ENCODE results near the gene RNF225.
"Not testable (repeated sequence)": the region's sequence is repeated elsewhere in the genome, so short reads cannot be mapped to it uniquely, and the experiment has no call there.

Gene RNF225

DNA sequence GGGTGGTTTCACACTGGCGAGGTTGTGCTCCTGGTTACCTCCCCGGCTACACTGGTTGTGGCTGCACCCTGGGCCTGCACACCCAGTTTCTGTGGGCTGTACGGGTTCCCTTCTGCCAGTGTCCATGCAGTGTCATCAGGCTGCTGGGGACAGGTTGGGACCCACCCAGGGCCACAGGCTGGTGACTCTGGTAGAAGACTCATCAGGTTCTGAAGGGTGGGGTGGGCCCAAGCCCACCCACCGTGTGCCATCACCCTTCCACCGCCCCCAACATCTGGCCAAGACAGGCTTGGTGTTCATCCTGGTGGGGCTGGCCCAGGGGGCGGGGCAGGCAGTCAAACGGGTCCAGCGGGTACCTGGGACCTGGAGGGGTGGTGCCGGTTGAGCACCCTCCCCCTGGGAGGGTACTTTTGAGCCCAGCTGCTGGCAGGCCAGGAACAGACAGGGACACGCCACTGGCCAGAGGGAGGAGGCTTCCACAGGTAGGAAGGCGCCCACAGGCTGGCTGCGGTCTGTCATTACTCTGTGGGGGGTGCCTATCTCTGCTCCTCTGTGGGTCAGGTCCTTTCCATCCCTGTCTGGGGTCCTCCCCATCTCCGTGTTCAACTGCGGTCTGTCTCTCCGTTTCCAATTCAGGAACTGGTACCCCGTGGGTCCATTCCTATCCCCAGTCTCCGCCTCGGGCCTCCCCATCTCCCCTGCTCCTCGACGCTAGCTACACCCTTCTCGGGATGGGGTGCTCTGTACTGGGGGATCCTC lies at the start of gene RNF225:
TSS of gene RNF225 (plus strand) at position 437 of the 759 bp plus-strand sequence. CDS start 434 bp downstream, outside the sequence.
- DNase-seq = peak; percentile 30

DNA sequence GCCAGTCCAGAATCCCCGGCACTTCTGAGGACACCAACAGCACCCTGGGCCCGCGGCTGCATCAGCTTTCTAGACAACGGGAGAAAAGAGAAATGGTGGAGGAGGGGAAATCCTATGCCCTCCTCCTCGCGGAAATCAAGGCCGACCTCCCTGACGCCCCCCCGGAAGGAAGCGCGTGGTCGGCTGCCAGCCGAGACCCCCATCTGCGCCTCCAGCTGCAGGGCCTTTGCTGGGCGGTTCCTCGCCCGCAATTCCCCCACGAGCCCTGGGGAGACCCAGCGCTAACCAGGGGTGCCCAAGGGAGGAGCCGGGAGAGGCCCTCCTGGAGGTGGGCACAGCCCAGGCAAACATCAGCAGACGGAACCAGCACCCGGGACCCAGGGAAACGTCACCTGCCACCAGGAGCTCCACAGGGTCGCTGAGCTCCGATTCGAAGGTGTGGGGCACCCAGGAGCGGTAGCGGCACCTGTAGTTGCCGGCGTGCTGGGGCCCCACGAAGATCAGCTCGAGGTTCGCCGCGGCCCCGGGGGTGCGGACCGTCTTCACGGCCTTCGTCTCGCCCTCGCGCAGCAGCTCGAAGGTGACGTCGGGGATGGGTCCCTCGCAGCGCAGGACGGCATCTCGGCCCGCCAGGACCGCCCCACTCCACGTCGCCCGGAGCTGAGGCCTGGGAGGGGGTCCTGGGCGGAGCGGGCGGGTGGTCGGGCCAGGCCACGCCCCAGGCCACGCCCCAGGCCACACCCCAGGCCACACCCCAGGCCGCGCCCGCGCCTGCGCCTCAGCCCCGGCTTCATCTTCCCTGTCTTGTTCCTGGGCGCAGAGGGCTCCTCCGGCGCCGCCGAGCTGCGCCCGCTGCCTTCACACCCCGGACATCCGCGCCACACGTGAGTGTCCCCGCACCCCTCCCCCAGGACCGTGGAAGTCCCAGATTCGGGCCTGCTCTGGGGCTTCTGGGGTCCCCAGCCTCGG lies 48.2 kb upstream of the RNF225 start:
- peak; percentile 75 for DNase-seq

DNA sequence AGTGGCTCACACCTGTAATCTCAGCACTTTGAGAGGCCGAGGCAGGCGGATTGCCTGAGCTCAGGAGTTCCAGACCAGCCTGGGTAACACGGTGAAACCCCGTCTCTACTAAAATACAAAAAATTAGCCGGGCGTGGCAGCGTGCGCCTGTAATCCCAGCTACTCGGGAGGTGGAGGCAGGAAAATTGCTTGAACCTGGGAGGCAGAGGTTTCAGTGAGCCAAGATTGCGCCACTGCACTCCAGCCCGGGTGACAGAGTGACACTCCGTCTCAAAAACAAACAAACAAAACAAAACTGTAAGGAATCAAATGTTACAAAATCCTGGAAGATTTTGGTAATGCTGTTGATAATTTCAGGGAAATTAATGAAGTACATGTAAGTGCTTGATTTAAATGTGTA lies 47.4 kb upstream of the RNF225 start:
- DNase-seq = not testable (repeated sequence)

DNA sequence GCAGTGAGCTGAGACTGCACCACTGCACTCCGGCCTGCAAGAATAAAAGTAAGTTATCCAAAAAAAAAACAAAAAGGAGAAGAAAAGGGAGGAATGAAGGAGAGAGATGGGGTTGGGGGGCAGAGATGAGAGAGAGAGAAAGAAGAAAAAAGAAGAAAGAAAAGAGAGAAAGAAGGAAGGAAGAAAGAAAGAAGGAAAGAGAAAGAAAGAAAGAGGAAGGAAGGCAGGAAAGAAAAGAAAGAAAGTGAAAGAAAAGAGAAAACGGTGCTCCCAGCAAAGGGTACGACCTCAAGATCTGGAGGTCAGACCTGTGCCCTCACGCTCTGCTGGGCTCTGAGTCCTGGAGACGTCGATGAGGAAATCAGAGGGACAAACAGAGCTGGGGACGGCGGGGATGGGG lies 45.9 kb upstream of the RNF225 start:
- DNase-seq = no peak

DNA sequence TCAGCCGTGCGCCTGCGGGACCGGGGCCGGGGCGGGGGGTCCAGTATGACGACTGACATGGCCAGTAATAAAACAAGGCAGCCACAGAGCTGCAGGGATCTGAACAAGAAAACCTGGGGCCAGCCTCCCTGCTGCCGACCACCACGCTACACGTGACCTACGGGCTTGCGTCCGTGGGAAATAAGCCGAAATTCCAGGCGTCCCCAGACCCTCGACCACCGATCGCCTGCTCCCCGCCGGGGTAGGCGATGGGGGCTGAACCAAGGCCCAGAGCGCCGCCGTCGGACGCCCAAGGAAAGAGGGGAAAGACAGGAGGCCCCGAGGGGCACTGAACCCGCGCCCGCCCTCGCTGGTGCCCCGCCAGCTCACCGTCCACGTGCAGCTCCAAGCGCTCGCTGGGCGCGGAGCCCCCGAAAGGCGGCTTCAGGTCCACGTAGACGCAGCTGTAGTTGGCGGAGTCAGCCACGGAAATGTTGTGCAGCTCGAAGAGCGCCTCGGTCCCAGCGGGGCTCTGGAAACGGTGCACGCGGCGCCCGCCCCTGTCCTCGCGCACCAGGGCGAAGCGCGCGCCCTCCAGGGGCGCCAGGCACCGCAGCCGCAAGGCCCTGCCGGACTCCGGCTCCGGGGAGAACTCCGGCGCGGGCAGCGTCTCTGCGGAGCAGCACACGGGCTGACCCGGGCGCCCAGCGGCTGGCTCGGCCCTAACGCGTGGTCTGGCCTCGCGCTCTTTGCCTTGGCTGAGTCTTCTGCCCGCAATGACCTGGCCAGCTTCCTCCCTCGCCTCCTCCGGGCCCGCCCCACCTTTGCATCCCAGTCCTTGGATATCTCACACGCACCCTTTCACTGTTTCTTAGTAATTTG lies 45.2 kb upstream of the RNF225 start:
- no peak for DNase-seq

DNA sequence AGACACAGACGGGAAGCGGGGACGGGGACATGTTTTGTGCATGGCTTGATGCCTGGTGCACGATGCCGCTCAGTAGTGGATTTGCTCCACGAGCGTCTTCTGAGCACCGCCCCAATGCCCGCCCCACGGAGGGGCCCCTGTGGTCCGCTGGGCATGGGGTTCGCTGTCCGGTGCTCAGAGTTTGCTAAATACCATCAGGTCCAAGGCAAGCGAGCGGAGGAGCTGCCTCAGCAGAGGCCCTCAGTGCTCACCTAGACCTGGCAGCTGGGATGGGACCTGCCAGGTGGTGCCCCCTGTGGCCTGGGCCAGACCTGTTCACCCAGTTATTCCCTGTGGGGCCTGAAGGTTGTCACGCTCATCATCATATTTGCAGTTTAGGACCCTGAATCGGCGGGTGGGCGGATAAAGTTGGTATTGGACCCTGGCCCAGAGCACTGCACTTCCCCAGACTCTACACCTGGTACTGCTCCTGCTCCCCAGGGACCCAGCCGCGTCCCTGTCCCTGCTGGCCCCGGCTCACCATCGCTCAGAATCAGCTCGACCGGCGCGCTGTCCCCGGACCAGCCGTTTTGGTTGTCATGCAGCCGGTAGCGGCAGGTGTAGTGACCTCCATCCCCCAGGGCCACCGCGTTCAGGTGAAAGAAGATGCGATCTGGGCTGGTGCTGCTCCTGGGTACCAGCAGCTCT lies 44.4 kb upstream of the RNF225 start:
- DNase-seq = no peak

DNA sequence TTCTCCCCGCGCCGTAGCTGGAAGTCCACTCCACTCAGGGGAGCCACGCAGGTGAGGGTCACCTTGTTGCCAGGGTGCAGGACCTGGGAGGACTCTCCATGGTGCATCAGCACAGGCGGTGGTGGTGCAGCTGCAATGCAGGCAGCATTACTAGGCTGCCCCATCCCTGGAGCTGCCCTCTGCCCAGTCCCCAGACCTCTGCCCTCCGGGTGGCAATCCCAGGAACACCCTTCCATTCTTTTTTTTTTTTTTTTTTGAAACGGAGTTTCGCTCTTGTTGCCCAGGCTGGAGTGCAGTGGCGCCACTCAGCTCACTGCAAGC lies 43.9 kb upstream of the RNF225 start:
- no peak for DNase-seq

DNA sequence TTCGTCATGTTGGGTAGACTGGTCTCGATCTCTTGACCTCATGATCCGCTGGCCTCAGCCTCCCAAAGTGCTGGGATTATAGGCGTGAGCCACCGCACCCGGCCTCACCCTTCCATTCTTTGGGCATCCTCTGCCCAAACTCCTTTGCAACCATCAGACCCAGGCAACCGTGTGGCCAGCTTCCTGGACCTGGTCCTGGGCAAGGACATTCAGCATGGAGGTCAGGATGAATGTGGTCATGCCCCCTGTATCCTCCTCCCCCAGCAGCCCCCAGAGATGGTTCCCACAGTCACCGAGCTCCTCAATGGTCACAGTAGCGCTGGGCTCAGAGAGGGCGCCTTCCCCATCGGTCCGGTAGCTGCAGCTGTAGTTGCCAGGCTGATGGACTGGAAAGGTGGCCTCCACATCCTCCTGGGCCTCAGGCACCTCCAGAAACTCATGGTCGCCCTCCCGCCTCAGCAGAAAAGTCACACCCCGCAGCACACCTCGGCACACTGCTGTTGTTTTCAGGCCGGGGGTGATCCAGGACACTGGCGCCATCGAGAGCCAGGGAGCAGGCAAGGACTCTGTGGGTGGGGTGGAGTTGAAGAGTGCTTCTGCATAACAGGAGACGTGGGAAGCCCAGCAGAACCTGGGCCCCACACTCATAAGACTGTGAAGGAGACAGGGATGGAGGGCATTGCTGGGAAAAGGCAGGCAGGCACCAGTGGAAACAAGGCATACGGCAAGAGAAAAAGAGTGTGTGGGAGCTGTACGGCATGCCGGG lies 43.3 kb upstream of the RNF225 start:
- DNase-seq = no peak

DNA sequence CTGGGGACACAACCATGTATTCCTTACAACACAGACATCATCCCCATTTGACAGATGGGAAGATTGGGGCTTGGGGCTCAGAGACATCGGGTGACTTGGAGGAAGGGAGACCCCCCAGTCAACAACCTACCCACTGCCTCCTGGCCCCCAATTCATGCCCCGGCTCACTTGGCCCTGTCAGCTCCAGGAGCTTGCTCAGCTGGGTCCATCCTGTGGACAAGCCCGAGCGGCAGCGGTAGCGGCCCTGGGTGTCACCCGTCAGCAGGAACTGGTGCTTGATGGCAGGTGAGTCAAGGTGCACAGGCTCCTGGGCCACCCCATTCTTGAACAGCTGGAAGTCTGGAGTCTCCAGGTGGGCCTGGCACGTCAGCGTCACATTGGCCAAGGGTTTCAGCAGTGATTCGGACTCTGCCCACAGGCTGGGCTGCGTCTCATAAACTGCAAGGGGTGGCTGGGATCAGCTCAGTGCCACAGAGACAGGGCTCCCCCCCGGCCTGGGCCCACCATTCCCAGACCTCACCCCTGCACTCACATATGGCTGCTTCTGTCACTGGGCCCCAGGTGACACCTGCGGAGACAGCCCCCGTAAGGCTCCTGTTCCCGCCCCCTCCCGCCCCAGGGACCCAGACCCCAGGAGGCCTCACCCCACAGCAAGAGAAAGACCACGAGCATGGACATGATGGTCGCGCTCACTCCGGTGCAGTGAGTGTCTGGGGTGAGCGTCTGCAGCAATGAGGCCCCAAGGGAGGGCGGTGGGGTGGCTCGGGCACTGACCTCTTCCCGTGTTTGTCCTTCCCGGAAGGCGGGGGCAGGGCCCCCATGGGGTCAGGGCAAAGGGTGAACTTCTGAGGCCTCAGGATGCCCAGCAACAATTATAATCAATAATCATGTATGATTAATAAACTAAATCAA lies 42.4 kb upstream of the RNF225 start, which contains the start of gene A1BG:
TSS of gene A1BG (minus strand) at position 733 of the 912 bp plus-strand sequence. CDS start at position 678, 55 bp downstream.
- DNase-seq = no peak

DNA sequence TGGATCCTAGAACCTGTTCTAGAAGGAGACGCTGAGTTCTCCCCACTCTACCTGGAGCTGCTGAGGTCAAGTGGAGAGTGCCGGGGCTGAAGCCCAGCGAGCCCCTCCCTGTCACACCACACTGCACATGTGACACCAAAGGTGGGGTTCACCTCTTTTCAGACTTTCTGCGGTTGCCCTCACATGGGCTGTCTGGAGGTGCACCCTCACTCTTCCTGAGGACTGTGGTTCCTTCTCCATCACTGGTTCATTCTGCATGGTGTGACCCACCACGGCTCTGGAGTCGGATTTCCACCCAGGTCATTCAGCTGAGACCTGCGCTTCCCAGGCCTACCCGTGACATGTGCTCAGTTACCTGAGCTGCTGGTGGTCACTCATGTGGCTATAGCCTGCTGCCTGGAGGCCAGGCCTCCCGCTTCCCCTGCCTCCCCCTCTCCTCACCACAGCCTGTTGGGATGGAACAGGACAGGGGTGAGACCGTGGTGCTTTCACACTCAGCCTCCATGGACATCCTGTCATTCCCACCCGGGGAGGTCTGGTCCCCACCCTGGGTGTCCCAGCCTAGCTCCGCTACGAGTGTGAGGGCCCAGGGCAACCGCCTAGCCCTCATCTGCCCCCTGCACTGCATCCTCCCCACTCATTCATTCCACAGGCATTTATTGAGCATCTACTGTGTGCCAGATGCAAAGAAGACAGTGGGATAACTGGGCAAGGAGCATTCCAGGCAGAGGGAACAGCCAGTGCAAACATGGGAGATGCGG lies 41.6 kb upstream of the RNF225 start:
- no peak for DNase-seq

DNA sequence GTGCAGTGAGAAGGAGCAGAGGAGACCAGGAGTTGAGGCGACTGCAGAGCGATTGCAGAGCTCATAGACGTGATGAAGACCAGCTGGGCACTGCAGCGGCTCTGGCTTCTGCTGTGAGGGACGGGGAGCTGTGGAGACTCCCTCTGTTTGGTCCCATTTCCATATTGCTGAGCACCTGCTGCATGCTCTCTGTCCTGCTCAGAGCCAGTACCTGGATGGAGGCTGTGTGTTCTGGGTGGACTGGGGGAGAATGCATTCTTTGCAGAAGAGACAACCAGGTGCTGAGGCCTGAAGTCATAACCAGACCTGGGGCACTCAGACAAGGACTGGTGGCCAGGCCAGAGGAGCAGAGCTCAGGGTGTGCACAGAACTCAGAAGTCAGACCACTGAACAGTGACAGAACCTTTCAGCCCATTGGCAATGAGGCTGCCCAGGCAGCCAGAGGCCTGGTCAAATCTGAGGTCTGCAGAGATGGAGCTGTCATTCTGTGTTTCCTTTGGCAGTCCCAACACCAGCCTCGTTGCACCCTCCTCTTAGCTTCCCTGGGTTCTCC lies 40.9 kb upstream of the RNF225 start:
- DNase-seq = no peak

DNA sequence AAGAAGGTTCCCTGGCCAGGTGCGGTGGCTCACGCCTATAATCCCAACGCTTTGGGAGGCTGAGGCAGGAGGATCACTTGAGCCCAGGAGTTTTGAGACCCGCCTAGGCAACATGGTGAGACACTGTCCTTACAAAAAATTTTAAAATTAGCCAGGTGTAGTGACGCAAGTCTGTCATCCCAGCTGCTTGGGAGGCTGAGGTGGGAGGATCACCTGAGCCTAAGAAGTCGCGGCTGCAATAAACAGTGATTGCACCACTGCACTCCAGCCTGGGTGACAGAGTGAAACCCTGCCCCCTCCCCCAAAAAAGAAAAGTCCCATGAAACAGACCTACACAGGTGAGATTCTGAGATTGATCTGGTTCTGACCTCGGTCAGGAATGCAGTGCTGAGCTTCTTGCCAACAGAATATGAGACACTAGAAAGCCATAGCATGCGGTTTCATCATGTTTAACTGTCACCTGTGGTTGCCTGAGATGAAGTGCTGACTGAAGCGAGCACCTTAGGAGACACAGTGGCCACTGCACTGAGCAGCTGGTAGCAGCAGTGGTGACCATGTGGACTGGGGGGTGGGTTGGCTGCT lies 40.1 kb upstream of the RNF225 start:
- DNase-seq = no peak

DNA sequence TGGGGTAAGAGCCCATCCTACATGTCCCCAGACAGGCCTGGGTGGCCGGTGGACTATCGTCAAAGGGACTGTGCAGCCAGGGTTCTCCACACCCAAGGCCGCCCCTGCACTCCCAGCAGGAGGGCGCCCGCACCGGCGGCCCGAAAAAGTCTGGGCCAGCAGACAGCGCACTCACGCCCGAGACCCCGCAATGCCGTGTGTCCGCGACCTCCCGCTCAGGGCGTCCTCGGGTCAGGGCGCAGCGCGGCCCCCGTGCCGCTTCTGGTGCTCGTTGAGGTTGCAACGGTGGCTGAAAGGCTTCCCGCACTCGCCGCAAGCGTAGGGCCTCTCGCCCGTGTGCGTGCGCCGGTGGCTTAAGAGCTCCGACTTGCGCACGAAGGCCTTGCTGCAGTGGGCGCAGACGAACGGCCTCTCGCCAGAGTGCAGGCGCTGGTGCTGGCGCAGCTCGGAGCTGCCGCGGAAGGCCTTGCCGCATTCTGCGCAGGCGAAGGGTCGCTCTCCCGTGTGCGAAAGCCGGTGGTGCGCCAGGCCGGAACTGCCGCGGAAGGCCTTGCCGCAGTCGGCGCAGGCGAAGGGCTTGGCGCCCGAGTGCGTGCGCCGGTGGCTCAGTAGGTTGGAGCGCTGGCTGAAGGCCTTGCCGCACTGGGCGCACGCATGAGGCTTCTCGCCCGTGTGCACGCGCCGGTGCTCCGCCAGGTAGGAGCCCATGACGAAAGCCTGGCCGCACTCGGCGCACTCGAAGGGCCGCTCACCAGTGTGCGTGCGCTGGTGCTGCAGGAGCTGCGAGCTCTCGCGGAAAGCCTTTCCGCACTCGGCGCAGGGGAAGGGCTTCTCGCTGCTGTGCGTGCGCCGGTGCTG lies 39.3 kb upstream of the RNF225 start:
- peak; percentile 48 for DNase-seq

DNA sequence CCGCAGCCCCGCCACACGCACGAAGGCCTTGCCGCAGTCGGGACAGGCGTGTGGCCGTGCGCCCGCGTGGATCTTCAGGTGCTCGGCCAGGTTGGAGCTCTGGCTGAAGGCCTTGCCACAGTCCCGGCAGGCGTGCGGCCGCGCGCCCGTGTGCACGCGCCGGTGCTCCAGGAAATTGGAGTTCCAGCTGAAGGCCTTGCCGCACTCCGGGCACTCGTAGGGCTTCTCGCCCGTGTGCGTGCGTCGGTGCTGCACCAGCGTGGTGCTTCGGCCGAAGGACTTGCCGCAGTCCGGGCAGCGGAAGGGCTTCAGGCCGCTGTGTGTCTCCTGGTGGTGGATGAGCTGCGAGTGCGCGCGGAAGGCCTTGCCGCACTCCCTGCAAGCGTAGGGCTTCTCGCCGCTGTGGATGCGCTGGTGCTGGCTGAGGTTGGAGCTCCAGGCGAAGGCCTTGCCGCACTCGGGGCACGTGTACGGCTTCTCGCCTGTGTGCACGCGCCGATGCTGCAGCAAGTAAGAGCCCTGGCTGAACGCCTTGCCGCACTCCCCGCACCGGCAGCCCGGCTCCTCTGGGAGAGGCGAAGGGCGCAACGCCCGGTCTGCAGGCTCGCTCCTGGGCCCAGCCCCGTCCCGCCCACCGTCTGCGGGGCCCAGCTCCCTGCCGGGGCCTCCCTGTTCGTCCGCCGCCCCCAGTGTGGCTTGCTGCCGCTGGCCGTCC lies 38.5 kb upstream of the RNF225 start:
- DNase-seq = no peak

DNA sequence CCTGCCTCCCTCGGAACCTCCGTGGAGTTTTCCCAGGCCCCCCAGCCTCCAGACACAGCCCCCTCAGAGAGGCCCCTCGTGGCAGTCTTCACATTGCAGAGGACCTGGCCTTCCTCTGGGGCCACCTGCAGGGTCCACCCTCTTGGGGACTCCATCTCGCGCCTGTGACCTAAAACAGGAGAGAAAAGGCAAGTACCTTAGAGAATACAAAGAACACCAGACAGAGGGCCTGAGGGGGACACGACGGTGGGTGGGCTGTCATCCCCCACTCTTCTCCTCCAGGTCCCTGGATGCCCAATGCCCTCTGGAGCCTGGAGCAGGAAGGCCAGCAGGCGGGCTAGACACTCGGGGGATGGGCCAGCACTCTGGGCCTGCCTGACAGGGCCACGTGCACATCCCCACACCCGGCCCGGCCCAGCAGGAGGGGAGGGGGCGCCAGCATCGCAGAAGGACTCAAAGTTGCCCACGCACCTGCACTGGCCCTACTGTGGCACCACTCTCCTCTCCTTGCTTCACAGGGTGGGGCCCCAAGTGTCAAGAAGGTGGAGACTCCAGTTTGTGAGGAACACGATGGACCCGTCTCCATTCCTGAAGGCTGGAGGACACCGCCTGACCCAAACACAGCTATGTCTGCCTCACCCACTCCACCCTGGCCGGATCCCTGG lies 37.8 kb upstream of the RNF225 start:
- no peak for DNase-seq

DNA sequence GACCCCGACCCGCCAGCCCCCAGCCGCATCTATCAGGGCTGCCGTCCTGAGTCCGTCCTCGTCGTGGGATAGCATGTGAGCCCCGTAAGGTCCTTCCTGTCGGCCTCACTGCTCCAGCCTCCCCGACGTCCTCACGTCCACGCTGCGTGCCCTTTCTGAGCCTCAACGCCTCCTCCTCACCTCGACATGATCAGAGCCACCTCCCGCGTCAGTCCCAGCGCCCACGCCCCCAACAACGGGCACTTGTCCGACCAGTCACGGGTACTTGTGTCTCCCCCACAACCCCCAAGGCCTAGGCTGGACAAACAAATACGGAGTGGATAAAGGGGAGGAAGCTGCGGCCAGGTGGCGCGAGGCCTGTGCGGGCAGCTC lies 33.6 kb upstream of the RNF225 start:
- peak; percentile 74 for DNase-seq
